ENCODE measurements around the gene ZNF534. TPM values are rescaled to one million over a fixed set of nuclear protein-coding genes. Genes with fewer than 3 reads are reported as not detected.

Gene ZNF534
- total RNA-seq, 1 donor from 2014 or later = 0.62 TPM

- Mint-ChIP-seq H3K4me3 (no peak overlapping the region), H3K27ac (no peak overlapping the region), H3K36me3 (peaks cover 1% of the 10 kb centered on the region), H3K9me3 (peaks cover 53% of the 10 kb centered on the region), H3K27me3 (ENCODE audit: insufficient read depth, low read depth) (peaks cover 4% of the 10 kb centered on the region), H3K4me1 (no peaks in the 10 kb centered on the region)
- peak; percentile 91 for DNase-seq (ENCODE audit: low spot score)
- peak overlapping the region; percentile 41 for H3K4me3 ChIP-seq
- H4K20me1 ChIP-seq (ENCODE audit: low read depth) = no peaks in the 10 kb centered on the region
- peak overlapping the region; percentile 80 for H2AFZ ChIP-seq (replicated peaks)
- H3K4me2 ChIP-seq = peak overlapping the region; percentile 73
- no peak overlapping the region for H3K9ac ChIP-seq
- H3K79me2 ChIP-seq (ENCODE audit: low read depth) = no peaks in the 10 kb centered on the region
- no peak for TF ChIP-seq EZH2phosphoT487 (IDR thresholded peaks at IDR 0.05)
- no peak for TF ChIP-seq EZH2 (IDR thresholded peaks at IDR 0.05)
- TF ChIP-seq CTCF (IDR thresholded peaks at IDR 0.05) = no peak
- no peaks in the 10 kb centered on the region for H3K4me1 ChIP-seq
- peaks cover 14% of the 10 kb centered on the region for H3K27me3 ChIP-seq
- no peaks in the 10 kb centered on the region for H3K36me3 ChIP-seq
- H3K9me3 ChIP-seq (ENCODE audit: low read depth) = no peaks in the 10 kb centered on the region
- no peak overlapping the region for H3K27ac ChIP-seq
- peaks cover 17% of the 10 kb centered on the region for H3F3A ChIP-seq (ENCODE audit: low read depth)
These were observed 63.4 kb downstream of the ZNF534 start for GRCh38 chr19:52492201-52492993.

GRCh38 chr19:52492994-52493470 is 64.1 kb downstream of the ZNF534 start:
- H3F3A ChIP-seq (ENCODE audit: low read depth) = peaks cover 17% of the 10 kb centered on the region
- H3K79me2 ChIP-seq (ENCODE audit: low read depth) = no peaks in the 10 kb centered on the region
- TF ChIP-seq CTCF (IDR thresholded peaks at IDR 0.05) = peak; percentile 52
- no peak for TF ChIP-seq EZH2 (IDR thresholded peaks at IDR 0.05)
- no peak for TF ChIP-seq EZH2phosphoT487 (IDR thresholded peaks at IDR 0.05)
- Mint-ChIP-seq H3K4me3 (peak overlapping the region; percentile 55), H3K27ac (no peak overlapping the region), H3K36me3 (peaks cover 1% of the 10 kb centered on the region), H3K9me3 (peaks cover 59% of the 10 kb centered on the region), H3K27me3 (ENCODE audit: insufficient read depth, low read depth) (peaks cover 4% of the 10 kb centered on the region), H3K4me1 (no peaks in the 10 kb centered on the region)
- H3K9me3 ChIP-seq (ENCODE audit: low read depth) = no peaks in the 10 kb centered on the region
- no peaks in the 10 kb centered on the region for H3K36me3 ChIP-seq
- no peak overlapping the region for H3K9ac ChIP-seq
- peak overlapping the region; percentile 41 for H3K4me3 ChIP-seq
- H3K27ac ChIP-seq = no peak overlapping the region
- peak overlapping the region; percentile 80 for H2AFZ ChIP-seq (replicated peaks)
- DNase-seq (ENCODE audit: low spot score) = peak; percentile 81
- no peaks in the 10 kb centered on the region for H3K4me1 ChIP-seq
- peak overlapping the region; percentile 73 for H3K4me2 ChIP-seq
- peaks cover 16% of the 10 kb centered on the region for H3K27me3 ChIP-seq
- no peaks in the 10 kb centered on the region for H4K20me1 ChIP-seq (ENCODE audit: low read depth)

- Histone ChIP-seq H3K27ac (no peak overlapping the region), H3K27me3 (peaks cover 26% of the 10 kb centered on the region), H4K20me1 (ENCODE audit: low read depth) (no peaks in the 10 kb centered on the region), H3F3A (ENCODE audit: low read depth) (peaks cover 17% of the 10 kb centered on the region), H3K9me3 (ENCODE audit: low read depth) (no peaks in the 10 kb centered on the region), H3K9ac (no peak overlapping the region), H3K79me2 (ENCODE audit: low read depth) (no peaks in the 10 kb centered on the region), H3K4me1 (no peaks in the 10 kb centered on the region), H3K36me3 (no peaks in the 10 kb centered on the region), H3K4me2 (no peak overlapping the region), H2AFZ (replicated peaks) (no peak overlapping the region), H3K4me3 (no peak overlapping the region)
- H3K9me3 Mint-ChIP-seq = peaks cover 58% of the 10 kb centered on the region
- TF ChIP-seq EZH2phosphoT487 (IDR thresholded peaks at IDR 0.05) (no peak), CTCF (IDR thresholded peaks at IDR 0.05) (no peak), EZH2 (IDR thresholded peaks at IDR 0.05) (no peak)
- no peaks in the 10 kb centered on the region for H3K4me1 Mint-ChIP-seq
- no peak overlapping the region for H3K27ac Mint-ChIP-seq
- no peak for DNase-seq (ENCODE audit: low spot score)
- H3K36me3 Mint-ChIP-seq = peaks cover 2% of the 10 kb centered on the region
- H3K4me3 Mint-ChIP-seq = no peak overlapping the region
- peaks cover 6% of the 10 kb centered on the region for H3K27me3 Mint-ChIP-seq (ENCODE audit: insufficient read depth, low read depth)
These were observed 65.6 kb downstream of the ZNF534 start for GRCh38 chr19:52494518-52494917.

Data from neural progenitor cell (in vitro differentiated cells).